Measurements from ENCODE around the gene TOP2B. TPM values are rescaled to one million over a fixed set of nuclear protein-coding genes. Genes with fewer than 3 reads are reported as not detected.
A peak's percentile ranks its signal among the peaks of the same experiment; 100 is the strongest.

Gene TOP2B
- total RNA-seq, 1 donor from 2014 or later = 83.4 TPM

DNA sequence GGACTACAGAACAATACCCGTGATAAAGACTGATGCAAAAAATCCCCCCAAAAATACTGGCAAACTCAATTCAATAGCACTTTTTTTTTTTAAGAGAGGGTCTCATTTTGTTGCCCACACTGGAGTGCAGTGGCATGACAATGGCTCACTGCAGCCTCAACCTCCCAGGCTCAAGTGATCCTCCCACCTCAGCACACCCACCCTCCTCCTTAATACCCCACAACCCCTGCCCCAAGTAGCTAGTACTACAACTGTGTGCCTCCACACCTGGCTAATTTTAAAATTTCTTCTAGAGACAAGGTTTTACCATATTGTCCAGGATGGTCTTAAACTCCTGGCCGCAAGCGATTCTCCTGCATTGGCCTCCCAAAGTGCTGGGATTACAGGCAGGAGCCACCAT is 11.4 kb downstream of the TOP2B start:
- Histone ChIP-seq H3K27me3 (no peaks in the 10 kb centered on the region), H3K27ac (no peak overlapping the region), H3K4me1 (peaks cover 18% of the 10 kb centered on the region), H3K9me3 (peaks cover 12% of the 10 kb centered on the region), H3K4me3 (no peak overlapping the region), H3K36me3 (no peaks in the 10 kb centered on the region)
- TF ChIP-seq, protein P1, sequence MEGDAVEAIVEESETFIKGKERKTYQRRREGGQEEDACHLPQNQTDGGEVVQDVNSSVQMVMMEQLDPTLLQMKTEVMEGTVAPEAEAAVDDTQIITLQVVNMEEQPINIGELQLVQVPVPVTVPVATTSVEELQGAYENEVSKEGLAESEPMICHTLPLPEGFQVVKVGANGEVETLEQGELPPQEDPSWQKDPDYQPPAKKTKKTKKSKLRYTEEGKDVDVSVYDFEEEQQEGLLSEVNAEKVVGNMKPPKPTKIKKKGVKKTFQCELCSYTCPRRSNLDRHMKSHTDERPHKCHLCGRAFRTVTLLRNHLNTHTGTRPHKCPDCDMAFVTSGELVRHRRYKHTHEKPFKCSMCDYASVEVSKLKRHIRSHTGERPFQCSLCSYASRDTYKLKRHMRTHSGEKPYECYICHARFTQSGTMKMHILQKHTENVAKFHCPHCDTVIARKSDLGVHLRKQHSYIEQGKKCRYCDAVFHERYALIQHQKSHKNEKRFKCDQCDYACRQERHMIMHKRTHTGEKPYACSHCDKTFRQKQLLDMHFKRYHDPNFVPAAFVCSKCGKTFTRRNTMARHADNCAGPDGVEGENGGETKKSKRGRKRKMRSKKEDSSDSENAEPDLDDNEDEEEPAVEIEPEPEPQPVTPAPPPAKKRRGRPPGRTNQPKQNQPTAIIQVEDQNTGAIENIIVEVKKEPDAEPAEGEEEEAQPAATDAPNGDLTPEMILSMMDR (IDR thresholded peaks at IDR 0.05) = no peak
- intact Hi-C loops (cut with DNase I) = no loop called here
- no peak for ATAC-seq
- no peak for DNase-seq

DNA sequence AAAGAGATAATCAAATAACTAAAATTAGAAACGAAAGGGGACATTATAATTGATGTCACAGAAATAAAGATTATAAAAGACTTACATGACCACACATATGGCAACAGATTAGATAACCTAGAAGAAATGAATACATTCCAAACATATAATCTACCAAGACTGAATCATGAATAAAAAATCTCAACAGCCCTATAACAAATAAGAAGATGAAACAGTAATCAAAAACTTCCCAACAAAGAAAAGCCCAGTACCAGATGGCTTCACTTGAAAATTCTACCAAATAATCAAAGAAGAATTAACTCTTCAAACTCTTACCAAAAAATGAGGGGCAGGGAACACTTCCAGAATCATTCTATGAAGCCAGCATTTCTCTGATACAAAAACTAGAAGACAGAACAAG is 11.8 kb downstream of the TOP2B start:
- intact Hi-C loops (cut with DNase I) = no loop called here
- Histone ChIP-seq H3K9me3 (peaks cover 12% of the 10 kb centered on the region), H3K36me3 (no peaks in the 10 kb centered on the region), H3K27me3 (no peaks in the 10 kb centered on the region), H3K4me1 (peaks cover 18% of the 10 kb centered on the region), H3K27ac (no peak overlapping the region), H3K4me3 (no peak overlapping the region)
- TF ChIP-seq, protein P1 (IDR thresholded peaks at IDR 0.05) = no peak
- DNase-seq (no peak), ATAC-seq (no peak)

DNA sequence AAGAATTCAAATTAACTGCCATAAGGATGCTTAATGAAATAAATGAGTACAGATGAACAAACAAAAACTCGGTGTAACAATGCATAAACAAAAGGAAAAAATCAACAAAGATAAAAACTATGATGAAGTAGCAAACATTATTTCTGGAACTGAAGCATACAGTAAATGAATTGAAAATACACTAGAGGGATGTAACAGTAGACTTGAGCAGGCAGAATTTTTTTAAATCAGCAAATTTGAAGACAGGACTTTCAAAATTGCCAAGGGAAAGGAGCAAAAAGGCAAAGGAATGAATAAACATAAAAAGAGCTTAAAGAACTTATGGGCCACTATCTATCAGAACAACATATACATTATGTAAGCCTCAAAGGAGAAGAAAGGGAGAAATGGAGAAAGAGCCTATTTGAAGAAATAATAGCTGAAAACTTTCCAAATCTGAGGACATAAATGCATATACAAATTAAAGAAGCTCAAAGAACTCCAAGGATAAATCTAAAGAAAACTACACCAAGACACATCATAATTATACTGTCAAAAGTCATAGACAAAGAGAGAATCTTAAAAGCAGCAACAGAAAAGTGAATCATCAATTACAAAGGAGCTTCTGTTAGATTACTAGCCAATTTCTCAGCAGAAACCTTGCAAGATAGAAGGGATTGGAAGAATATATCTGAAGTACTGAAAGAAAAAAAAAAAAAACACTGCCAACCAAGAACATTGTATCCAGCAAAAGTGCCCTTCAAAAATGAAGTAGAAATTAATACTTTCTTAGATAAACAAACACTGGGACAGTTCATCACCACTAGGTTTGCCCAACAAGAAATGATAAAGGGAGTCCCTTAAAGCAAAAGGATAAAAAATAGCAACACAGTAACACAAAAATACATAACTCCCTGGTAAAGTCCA is 15.5 kb downstream of the TOP2B start:
- Histone ChIP-seq H3K27ac (no peak overlapping the region), H3K9me3 (peaks cover 12% of the 10 kb centered on the region), H3K36me3 (no peaks in the 10 kb centered on the region), H3K4me1 (peaks cover 8% of the 10 kb centered on the region), H3K4me3 (no peak overlapping the region), H3K27me3 (no peaks in the 10 kb centered on the region)
- intact Hi-C loops (cut with DNase I) = no loop called here
- ATAC-seq (no peak), DNase-seq (no peak)
- TF ChIP-seq, protein P1 (IDR thresholded peaks at IDR 0.05) = no peak

DNA sequence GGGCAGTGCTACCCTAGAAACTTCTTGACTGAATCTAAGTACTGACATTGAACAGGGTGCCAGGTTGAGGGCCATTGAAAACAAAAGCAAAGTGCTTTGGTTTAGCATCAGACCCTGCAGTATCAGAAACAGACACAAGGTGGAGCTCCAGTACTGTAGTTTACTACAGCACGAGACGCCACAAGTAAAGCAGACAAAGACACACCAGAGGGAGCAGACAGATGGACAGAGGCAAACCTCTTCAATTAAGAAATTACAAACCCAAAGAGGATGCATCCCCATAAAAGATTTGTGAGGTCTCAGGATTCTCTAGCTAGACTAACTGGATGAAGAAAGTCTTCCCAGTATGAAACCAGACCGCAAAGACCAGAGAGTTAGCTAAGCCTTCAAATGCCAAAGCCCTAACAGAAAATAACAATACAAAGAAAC is 16.6 kb downstream of the TOP2B start:
- DNase-seq (no peak), ATAC-seq (peak; percentile 100)
- Histone ChIP-seq H3K27ac (no peak overlapping the region), H3K27me3 (no peaks in the 10 kb centered on the region), H3K9me3 (peaks cover 12% of the 10 kb centered on the region), H3K4me3 (no peak overlapping the region), H3K36me3 (peaks cover 2% of the 10 kb centered on the region), H3K4me1 (peaks cover 2% of the 10 kb centered on the region)
- intact Hi-C loops (cut with DNase I) = no loop called here
- TF ChIP-seq, protein P1 (IDR thresholded peaks at IDR 0.05) = peak; percentile 94

DNA sequence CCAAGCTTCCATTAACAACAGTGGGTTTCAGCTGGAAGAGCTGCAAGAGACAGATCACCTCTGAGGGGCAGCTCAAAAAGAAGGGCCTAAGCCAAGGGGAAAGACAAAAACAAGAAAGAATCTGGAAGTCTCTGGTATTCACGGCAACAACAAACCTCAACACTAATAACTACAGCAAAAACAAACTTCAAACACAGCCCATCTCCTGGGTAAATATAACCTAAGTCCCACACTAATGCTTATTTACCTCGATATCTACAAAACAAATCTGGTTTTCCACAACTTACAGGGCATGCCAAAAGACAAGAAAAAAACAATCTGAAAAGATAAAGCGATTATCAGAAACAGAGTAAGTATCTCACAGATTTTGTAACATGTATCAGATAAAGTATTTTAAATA is 29.7 kb downstream of the TOP2B start:
- intact Hi-C loops (cut with DNase I) = no loop called here
- Histone ChIP-seq H3K9me3 (no peaks in the 10 kb centered on the region), H3K27ac (no peak overlapping the region), H3K27me3 (no peaks in the 10 kb centered on the region), H3K4me1 (no peaks in the 10 kb centered on the region), H3K4me3 (no peak overlapping the region), H3K36me3 (peaks cover 77% of the 10 kb centered on the region)
- TF ChIP-seq, protein P1 (IDR thresholded peaks at IDR 0.05) = no peak
- no peak for ATAC-seq
- DNase-seq = no peak

All from upper lobe of right lung (tissue), 1 donor.